HG02759 (cell line): ENCODE results near the gene TMEM117.

Experiments
- ATAC-seq: cut with Tn5 transposase; IDR thresholded peaks from one replicate; pipeline ENCODE4 v1.9.1; 2021; ENCODE audit warnings: mild to moderate bottlenecking, moderate library complexity; ENCODE audit not compliant: unreplicated experiment

Gene TMEM117

GRCh38 chr12:43835656-43836474 is at the start of gene TMEM117:
Gene TMEM117, plus strand, starts transcription at chr12:43836081.
- ATAC-seq = peak; percentile 83

GRCh38 chr12:43786899-43787693 is 48.8 kb upstream of the TMEM117 start:
- ATAC-seq = no peak

- no peak for ATAC-seq
These were observed 45.9 kb upstream of the TMEM117 start for GRCh38 chr12:43789941-43790340.

GRCh38 chr12:43795716-43796280 is 40.1 kb upstream of the TMEM117 start:
- no peak for ATAC-seq

GRCh38 chr12:43797561-43798217 is 38.2 kb upstream of the TMEM117 start:
- ATAC-seq = no peak

- ATAC-seq = no peak
These were observed 30.6 kb upstream of the TMEM117 start for GRCh38 chr12:43805149-43805859.

- peak; percentile 98 for ATAC-seq
These were observed 29.8 kb upstream of the TMEM117 start, which contains the start of gene TWF1 for GRCh38 chr12:43805860-43806736. Gene TWF1, minus strand, starts transcription at chr12:43806317. Its CDS starts 72 bp downstream, at chr12:43806245.

- no peak for ATAC-seq
These were observed 29.2 kb upstream of the TMEM117 start for GRCh38 chr12:43806737-43807072.

GRCh38 chr12:43807386-43807785 is 28.5 kb upstream of the TMEM117 start:
- ATAC-seq = no peak

GRCh38 chr12:43812057-43812456 is 23.8 kb upstream of the TMEM117 start:
- no peak for ATAC-seq

- no peak for ATAC-seq
These were observed 23.0 kb upstream of the TMEM117 start for GRCh38 chr12:43812926-43813325.

GRCh38 chr12:43815416-43815815 is 20.5 kb upstream of the TMEM117 start:
- no peak for ATAC-seq

GRCh38 chr12:43816168-43816567 is 19.7 kb upstream of the TMEM117 start:
- no peak for ATAC-seq

GRCh38 chr12:43824207-43824775 is 11.6 kb upstream of the TMEM117 start:
- ATAC-seq = no peak

GRCh38 chr12:43826681-43827080 is 9.2 kb upstream of the TMEM117 start:
- ATAC-seq = no peak

- no peak for ATAC-seq
These were observed 8.8 kb upstream of the TMEM117 start for GRCh38 chr12:43827093-43827492.

- ATAC-seq = no peak
These were observed 3.3 kb upstream of the TMEM117 start for GRCh38 chr12:43832463-43833168.

GRCh38 chr12:43835264-43835655 is 621 bp upstream of the TMEM117 start:
- ATAC-seq = peak; percentile 7
